LHCN-M2 (cell line): ENCODE results near the gene CCDC188. TPM values are rescaled to one million over a fixed set of nuclear protein-coding genes. Genes with fewer than 3 reads are reported as not detected.
A peak's percentile ranks its signal among the peaks of the same experiment; 100 is the strongest.
"Not testable (repeated sequence)": the region's sequence is repeated elsewhere in the genome, so short reads cannot be mapped to it uniquely, and the experiment has no call there.

ENCODE experiments used
- DNase-seq: peaks from one replicate; pipeline ENCODE4 v3.0.0-alpha.2; 2012; ENCODE audit warnings: low read depth
- total RNA-seq: library from RNA; depleted of rRNA; stranded (reverse); fragments of >200 nt; gene quantifications from 2 replicates; pipeline ENCODE4 v1.2.3, GENCODE V29; 2014

Gene CCDC188
- total RNA-seq, 1 experiment from 2014 or later: 2.7 TPM

GRCh38 chr22:20171288-20172140 is 20.7 kb upstream of the CCDC188 start:
- no peak for DNase-seq

GRCh38 chr22:20170170-20170569 is 19.3 kb upstream of the CCDC188 start:
- no peak for DNase-seq

GRCh38 chr22:20169253-20169822 is 18.5 kb upstream of the CCDC188 start:
- DNase-seq: no peak

GRCh38 chr22:20167643-20168322 is 16.9 kb upstream of the CCDC188 start:
- DNase-seq: no peak

GRCh38 chr22:20166703-20167102 is 15.8 kb upstream of the CCDC188 start:
- no peak for DNase-seq

- DNase-seq: no peak
Measured at GRCh38 chr22:20165913-20166312, 15.1 kb upstream of the CCDC188 start.

GRCh38 chr22:20165421-20165820 is 14.6 kb upstream of the CCDC188 start:
- no peak for DNase-seq

GRCh38 chr22:20164863-20165262 is 14.0 kb upstream of the CCDC188 start:
- DNase-seq: no peak

- no peak for DNase-seq
Measured at GRCh38 chr22:20160041-20160440, 9.2 kb upstream of the CCDC188 start.

GRCh38 chr22:20159531-20159930 is 8.7 kb upstream of the CCDC188 start:
- not testable (repeated sequence) for DNase-seq

GRCh38 chr22:20159076-20159475 is 8.2 kb upstream of the CCDC188 start:
- DNase-seq: no peak

GRCh38 chr22:20158391-20159036 is 7.7 kb upstream of the CCDC188 start:
- DNase-seq: no peak

GRCh38 chr22:20157430-20158183 is 6.8 kb upstream of the CCDC188 start:
- DNase-seq: no peak

- peak; percentile 44 for DNase-seq
Measured at GRCh38 chr22:20156611-20157429, 6.0 kb upstream of the CCDC188 start.

GRCh38 chr22:20156042-20156389 is 5.2 kb upstream of the CCDC188 start:
- no peak for DNase-seq

GRCh38 chr22:20155330-20156041 is 4.6 kb upstream of the CCDC188 start:
- DNase-seq: peak; percentile 52

GRCh38 chr22:20154602-20155187 is 3.8 kb upstream of the CCDC188 start:
- no peak for DNase-seq

- no peak for DNase-seq
Measured at GRCh38 chr22:20153945-20154344, 3.1 kb upstream of the CCDC188 start.

GRCh38 chr22:20152464-20152890 is 1.6 kb upstream of the CCDC188 start:
- DNase-seq: no peak

- no peak for DNase-seq
Measured at GRCh38 chr22:20151276-20151588, 377 bp upstream of the CCDC188 start.
